Brain microvascular endothelial cell (primary cell): ENCODE data around the gene COA7.

ENCODE experiments used
- DNase-seq: peaks from one replicate; pipeline ENCODE4 v3.0.0-alpha.2; 2020
- H3K27ac ChIP-seq: fragments of 250-450 bp; sonication (Bioruptor Pico); 2 replicates; pipeline ENCODE4 v1.5.1; 2020; ENCODE audit warnings: mild to moderate bottlenecking, moderate library complexity
- H3K27me3 ChIP-seq: fragments of 250-450 bp; sonication (Bioruptor Pico); replicated peaks from 2 replicates; pipeline ENCODE4 v1.5.1; 2020; ENCODE audit warnings: mild to moderate bottlenecking
- H3K36me3 ChIP-seq: fragments of 250-450 bp; sonication (Bioruptor Pico); replicated peaks from 2 replicates; pipeline ENCODE4 v1.5.1; 2020; ENCODE audit warnings: mild to moderate bottlenecking
- H3K4me3 ChIP-seq: 2 replicates; pipeline ENCODE4 v1.5.1; 2011; ENCODE audit warnings: low read depth, mild to moderate bottlenecking, control low read depth, low read length, moderate library complexity
- CTCF ChIP-seq: IDR thresholded peaks from 2 replicates; pipeline ENCODE4 v1.5.1; 2011; ENCODE audit warnings: low read depth, mild to moderate bottlenecking, moderate library complexity, low read length, control low read depth, inconsistent platforms; ENCODE audit errors: missing control alignments
- in situ Hi-C: cut with HindIII; loops from 2 replicates; pipeline ENCODE4 v1.10.0; 2017; ENCODE audit warnings: low sequenced_read_pairs, low pct_ligation_motif_present

COA7 gene

DNA sequence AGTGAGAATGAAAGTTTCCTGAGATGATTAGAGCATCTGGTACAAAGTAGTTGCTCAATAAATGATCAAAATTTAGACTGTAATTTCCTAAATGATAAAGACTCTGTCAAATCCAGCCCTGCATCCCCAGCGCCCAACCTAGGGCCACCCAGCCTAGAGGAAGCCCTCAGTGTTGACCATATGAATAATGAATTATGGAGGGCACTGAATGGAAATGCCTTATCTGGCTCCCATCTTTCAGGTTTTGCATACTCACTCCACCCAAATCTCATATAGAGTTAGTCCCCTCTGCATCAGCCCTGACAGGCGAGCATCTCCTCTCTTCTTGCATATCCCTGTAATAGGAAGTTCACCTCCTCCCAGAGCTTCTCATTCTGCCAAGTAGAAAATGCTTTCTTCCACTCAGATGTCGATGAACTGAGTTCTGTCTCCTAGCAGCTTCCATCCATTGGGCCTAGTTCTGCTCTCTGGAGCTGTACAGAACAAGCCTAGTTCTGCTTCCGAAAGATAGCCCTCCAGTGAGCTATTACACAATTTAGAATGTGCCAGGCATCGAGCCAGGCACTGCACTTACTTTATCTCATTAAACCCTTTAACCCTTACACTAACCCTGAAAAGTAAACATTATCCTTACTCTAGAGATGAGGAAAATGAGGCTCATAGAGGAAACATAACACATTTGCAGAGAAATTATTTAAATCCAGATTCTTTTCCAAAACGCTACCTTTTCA lies 20.9 kb downstream of the COA7 start:
- DNase-seq = no peak
- H3K4me3 ChIP-seq = no peak overlapping the region

GRCh38 chr1:52676249-52676903 lies 21.8 kb downstream of the COA7 start:
- in situ Hi-C loops = no loop called here

More for the DNA sequence above, 20.9 kb downstream of the COA7 start:
- H3K36me3 ChIP-seq = no peaks in the 10 kb centered on the region
- TF ChIP-seq CTCF = no peak
- H3K27ac ChIP-seq = no peak overlapping the region
- no peaks in the 10 kb centered on the region for H3K27me3 ChIP-seq
- in situ Hi-C loops = no loop called here

GRCh38 chr1:52674497-52675384 lies 23.4 kb downstream of the COA7 start:
- H3K27ac ChIP-seq = no peak overlapping the region
- DNase-seq = peak; percentile 29
- H3K27me3 ChIP-seq = no peaks in the 10 kb centered on the region
- in situ Hi-C loops = no loop called here
- no peak for TF ChIP-seq CTCF
- H3K4me3 ChIP-seq = no peak overlapping the region
- no peaks in the 10 kb centered on the region for H3K36me3 ChIP-seq

More at GRCh38 chr1:52676249-52676903, 21.8 kb downstream of the COA7 start:
- DNase-seq = no peak
- TF ChIP-seq CTCF = no peak
- Histone ChIP-seq H3K27me3 (no peaks in the 10 kb centered on the region), H3K36me3 (no peaks in the 10 kb centered on the region), H3K4me3 (no peak overlapping the region), H3K27ac (no peak overlapping the region)

DNA sequence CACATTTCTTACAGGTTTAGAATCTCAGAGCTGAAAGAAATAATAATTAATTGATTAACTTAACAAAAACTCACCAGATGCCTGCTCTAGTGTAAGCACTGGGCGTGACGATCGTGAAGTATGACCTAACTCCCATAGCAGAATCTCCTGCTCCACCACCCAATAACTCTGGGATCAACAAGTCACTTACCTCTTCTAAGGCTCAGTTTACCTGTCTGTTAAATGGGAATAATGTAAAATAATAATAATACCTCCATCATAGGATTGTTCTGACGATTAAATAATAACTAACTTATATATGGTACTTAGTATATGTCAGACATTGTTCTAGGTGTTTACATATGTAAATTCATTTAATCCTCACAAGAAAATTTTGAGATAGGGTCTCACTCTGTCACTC lies 24.6 kb downstream of the COA7 start:
- in situ Hi-C loops = no loop called here
- no peaks in the 10 kb centered on the region for H3K36me3 ChIP-seq
- H3K4me3 ChIP-seq = no peak overlapping the region
- no peak for DNase-seq
- TF ChIP-seq CTCF = no peak
- H3K27ac ChIP-seq = no peak overlapping the region
- H3K27me3 ChIP-seq = no peaks in the 10 kb centered on the region

DNA sequence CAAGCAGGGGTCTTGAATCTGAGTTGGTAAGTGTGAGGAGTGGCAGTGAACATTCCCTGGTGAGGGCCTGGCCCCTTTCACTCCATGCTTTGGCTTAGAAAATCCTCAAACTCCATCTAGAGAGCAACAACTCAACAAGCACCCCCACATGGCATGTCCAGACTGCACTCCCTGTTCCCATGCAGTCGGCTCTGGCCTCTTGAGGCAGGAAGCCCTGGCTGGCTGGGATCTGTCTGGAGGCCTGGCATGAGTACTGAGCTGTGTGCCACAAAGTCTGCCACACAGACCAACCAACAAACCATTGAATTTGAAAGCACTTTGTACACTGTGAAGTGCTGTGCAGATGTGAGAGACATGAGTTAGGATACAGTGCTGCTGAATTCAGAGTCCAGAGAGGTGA lies 25.2 kb downstream of the COA7 start:
- H3K36me3 ChIP-seq = no peaks in the 10 kb centered on the region
- TF ChIP-seq CTCF = no peak
- in situ Hi-C loops = no loop called here
- no peak for DNase-seq
- no peak overlapping the region for H3K4me3 ChIP-seq
- H3K27me3 ChIP-seq = no peaks in the 10 kb centered on the region
- no peak overlapping the region for H3K27ac ChIP-seq
